Astrocyte (in vitro differentiated cells and primary cell): Measurements from ENCODE around the gene MSL2.

ENCODE experiments used
- CTCF ChIP-seq: IDR thresholded peaks from 2 replicates; pipeline ENCODE4 v1.5.1; 2011; ENCODE audit warnings: low read depth, mild to moderate bottlenecking, inconsistent platforms, low read length, moderate library complexity; ENCODE audit not compliant: insufficient read depth
- EZH2 ChIP-seq: IDR thresholded peaks from 2 replicates; pipeline ENCODE4 v1.6.1; 2012; ENCODE audit warnings: mild to moderate bottlenecking, low read length, inconsistent platforms; ENCODE audit not compliant: insufficient read depth

DNA sequence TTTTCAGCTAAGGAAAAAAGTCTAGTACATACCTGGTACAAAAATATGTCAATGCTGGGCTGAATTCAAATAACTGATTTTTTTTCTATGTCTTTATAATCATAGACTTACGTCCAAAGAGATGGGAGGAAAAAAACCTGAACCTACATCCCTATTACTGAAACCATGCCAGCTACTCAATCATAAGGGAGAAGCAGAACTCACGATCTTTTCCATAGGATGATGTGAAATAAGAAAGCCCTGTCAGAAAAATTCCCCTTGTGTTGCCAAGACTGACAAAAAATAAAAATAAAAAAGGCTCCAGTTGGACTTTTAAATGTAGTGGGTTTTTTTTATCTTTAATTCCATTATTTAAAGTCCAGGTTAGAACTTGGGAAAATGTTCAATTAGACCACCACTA is 3.3 kb downstream of the MSL2 start:
- no peak for TF ChIP-seq CTCF
- no peak for TF ChIP-seq EZH2
